Bone marrow (tissue), 2 donors: ENCODE measurements around the gene NWD2.

ENCODE experiments used
- DNase-seq, 2 donors: peaks; one replicate each; lab custom pipeline; 2025; lab: John Stamatoyannopoulos, UW

Gene NWD2

DNA sequence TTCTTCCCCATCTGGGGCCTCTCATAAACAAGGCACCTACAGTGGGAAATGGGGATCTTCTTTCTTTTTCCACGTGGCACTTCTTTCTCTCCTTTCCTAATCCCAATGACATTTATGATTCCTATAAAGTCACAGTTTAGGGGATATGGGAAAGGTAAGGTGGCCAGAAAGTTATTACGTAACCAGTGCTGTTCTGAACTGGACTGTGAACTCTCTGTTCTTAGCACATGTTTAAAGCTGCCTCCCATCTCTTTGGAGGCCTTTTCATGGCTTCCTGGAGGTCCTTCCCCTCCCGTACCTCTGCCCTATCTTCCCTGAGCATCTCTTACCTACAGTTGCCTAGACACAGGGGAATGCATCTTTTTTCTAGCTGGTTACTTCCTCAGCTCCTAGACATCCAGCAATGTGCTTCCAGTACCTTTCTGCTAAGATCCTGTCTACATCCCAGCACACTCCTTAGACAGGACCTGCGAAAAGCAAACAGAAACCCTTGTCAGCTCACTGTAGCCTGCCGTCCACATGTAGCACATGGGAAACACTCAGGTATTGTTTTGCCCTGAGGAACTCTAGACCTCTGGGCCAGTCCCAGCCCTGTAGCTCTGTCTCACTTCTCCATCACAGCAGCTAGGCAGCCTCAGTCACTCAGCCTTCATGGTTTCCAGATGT lies 195.4 kb downstream of the NWD2 start:
- DNase-seq = no peak

DNA sequence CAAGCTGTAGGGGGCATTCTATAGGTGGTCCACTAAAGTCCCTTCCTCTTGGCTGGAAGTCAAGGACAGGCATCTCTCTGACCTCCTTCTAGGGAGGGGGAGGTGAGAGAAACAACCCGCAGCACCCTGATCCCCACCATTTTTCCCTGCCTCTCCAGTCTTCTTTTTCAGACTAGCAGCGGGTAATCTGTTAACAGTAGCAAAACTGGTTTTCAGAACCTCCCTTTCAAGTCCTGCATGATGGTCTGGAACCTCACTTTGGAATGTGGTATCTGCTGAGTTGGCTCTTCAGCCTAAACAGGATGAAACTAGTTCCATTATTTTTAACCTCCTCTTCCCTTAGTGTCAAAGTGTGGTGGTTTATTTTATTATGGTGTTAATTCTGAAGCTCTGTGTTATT lies 196.0 kb downstream of the NWD2 start:
- DNase-seq = no peak

GRCh38 chr4:37441231-37442061 lies 196.9 kb downstream of the NWD2 start:
- no peak for DNase-seq

- no peak for DNase-seq
These were observed 197.4 kb downstream of the NWD2 start for GRCh38 chr4:37442062-37442323.

- DNase-seq = no peak
These were observed 198.6 kb downstream of the NWD2 start for GRCh38 chr4:37443137-37443536.

DNA sequence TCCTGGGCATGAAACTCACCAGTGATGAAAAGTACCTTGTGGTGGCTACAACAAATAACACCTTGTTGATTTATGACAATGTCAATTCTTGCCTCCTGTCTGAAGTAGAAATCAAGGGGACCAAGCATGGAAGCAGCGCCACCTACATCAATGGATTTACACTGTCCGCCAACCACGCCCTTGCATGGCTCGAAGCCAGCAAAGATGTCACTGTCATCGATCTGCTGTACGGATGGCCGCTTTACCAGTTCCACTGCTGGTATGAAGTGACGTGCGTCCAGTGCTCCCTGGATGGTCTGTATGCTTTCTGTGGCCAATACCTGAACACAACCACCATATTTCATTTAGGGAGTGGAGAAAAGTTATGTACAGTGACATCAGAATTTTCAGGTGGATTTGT lies 200.5 kb downstream of the NWD2 start:
- DNase-seq = no peak

DNA sequence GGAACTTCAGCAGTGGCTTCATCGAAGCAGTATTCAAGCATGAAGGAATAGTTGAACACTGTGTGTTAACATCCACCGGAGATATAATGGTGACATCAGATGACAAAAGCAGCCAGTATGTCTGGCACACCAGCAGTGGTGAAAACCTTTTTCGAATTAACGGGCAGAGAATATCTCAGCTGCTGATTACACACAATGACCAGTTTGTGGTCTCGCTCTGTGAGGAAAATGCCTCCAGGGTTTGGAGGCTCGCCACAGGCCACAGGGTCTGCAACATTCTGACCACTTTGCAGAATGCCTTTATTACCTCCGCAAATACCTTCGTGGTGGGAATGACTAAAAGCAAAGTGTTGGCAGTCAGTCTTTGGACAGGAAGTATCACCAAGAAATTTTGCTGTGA lies 201.5 kb downstream of the NWD2 start:
- no peak for DNase-seq

DNA sequence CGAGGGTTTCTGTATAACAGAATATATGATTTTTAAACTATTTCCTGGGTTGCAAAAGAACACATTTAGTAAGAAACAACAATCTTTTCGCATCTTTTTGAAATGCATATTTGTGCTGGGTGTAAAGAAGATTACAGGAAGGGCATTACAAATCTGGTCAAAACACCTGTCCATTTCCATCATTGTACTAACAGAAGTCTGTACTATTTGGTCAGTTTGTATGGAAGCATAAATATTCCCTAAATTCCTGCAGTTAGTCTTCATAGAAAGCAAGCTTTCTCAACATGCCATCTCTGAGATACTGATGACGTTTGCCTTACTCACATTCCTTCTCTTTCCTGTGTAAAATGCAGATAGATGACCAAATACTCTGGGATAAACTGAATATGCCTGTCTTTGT lies 203.3 kb downstream of the NWD2 start:
- DNase-seq = no peak

- no peak for DNase-seq
These were observed 205.8 kb downstream of the NWD2 start for GRCh38 chr4:37450309-37450708.

- no peak for DNase-seq
These were observed 206.4 kb downstream of the NWD2 start for GRCh38 chr4:37450911-37451310.

DNA sequence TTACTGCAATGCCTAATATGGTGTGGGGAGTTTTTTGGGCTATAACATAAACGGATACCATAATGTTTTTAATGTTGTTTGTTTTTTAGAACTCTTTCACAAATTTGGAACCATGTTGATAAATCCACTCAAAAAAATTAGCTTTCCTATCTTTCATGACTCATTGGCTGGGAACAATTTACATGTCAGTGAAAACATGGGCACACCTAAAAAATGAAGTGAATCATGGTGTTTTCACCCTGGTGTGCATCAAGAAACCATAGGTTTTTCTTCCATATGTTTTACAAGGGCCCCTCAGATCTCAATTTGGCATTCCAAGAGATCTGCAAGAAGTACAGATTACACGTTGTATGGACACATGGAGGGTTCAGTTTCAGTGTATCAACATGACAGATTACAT lies 207.1 kb downstream of the NWD2 start:
- DNase-seq = no peak

GRCh38 chr4:37452952-37453280 lies 208.4 kb downstream of the NWD2 start:
- no peak for DNase-seq

DNA sequence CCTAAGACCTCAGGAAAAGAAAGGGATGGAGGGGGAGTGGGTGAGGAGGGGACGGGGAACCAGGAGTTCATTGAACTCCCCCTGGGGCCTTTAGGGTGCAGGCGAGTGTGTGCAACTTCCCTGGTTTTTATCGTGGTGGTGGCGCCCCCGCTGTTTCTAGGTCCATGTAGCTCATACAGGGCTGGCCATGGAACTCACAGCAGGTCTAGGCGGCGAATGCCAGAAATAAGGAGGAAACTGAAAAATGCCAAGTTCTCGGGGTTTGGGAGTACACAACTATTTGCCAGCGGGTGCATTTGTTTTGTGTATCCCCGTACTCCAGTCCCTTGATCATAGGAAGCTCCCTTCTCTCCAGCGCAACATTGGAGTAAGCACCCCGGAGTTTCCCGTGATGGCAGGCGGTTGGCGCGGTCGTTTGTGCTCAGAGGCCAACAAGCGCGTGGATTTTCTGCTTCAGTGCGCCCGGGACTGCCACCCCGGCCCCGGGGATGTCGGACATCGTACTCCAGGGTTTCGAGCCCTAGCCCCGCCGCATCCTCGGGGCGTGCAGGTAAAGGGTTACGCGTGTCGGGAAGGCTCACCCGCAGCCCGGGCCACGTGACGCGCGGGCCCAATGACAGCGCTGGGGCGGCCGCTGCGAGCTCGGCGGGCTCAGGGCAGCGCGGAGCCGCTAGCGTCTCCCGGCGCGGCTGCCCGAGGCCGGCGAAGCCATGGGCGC lies 208.9 kb downstream of the NWD2 start:
- DNase-seq = peak in 1 of 2 donors; percentile 26

- DNase-seq = no peak
These were observed 209.7 kb downstream of the NWD2 start for GRCh38 chr4:37453999-37454800.

- no peak for DNase-seq
These were observed 211.0 kb downstream of the NWD2 start for GRCh38 chr4:37455301-37456131.

- DNase-seq = no peak
These were observed 217.3 kb downstream of the NWD2 start for GRCh38 chr4:37461801-37462200.

- no peak for DNase-seq
These were observed 218.7 kb downstream of the NWD2 start for GRCh38 chr4:37463033-37463856.

DNA sequence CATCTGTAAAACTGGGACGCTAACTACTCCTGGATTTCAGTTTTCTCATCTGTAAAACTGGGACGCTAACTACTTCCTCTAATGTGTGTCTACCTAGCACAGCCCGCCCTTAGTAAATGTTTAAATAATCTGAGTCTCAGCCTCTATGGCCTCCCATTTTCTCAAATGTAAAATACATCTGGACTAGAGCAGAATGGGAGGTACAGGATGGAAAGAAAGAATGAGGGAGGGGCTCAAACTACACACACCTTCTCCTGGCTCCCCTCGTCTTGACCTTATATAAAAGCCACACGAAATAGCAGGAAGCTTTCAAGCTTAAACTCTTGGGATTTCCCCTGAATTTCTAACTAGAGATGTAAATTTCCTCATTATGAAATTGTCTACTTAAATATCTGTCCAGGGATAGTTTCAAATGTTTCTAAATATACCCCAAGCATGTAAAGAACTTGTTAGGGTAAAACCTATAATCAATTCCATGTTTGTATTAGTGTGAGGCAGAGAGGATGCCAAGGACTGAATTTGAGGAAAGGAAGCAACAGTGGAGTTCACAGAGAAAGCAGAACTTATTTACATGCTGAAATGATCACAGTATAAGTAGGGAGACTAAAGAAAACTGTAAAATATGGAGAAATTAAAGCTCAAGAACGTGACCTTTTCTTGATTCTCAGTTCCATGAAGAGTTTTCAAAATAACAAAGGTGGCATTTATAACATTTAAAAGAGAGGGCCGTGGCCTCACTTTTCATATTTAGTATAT lies 220.0 kb downstream of the NWD2 start:
- DNase-seq = no peak

GRCh38 chr4:37465296-37465695 lies 220.8 kb downstream of the NWD2 start:
- no peak for DNase-seq

GRCh38 chr4:37465845-37466244 lies 221.3 kb downstream of the NWD2 start:
- no peak for DNase-seq
